HepG2 (cell line): ENCODE measurements around the gene POLRMT. TPM values are rescaled to one million over a fixed set of nuclear protein-coding genes. Genes with fewer than 3 reads are reported as not detected.

Experiments used
- CENPT ChIP-seq: sonication (generic); formaldehyde crosslinking; IDR thresholded peaks from 2 replicates; pipeline ENCODE4 v1.8.0; 2022; ENCODE audit warnings: low read depth, mild to moderate bottlenecking, moderate library complexity, missing genetic modification reagents
- EED ChIP-seq: sonication (generic); formaldehyde crosslinking; IDR thresholded peaks from 2 replicates; pipeline ENCODE4 v1.5.0; 2020; ENCODE audit warnings: mild to moderate bottlenecking, missing genetic modification reagents
- HOXA7 ChIP-seq: sonication (generic); formaldehyde crosslinking; IDR thresholded peaks from 2 replicates; pipeline ENCODE4 v1.8.1; 2022; ENCODE audit warnings: mild to moderate bottlenecking, missing genetic modification reagents, moderate library complexity
- KAT8 ChIP-seq: IDR thresholded peaks from 2 replicates; pipeline ENCODE4 v1.6.1; 2016; ENCODE audit warnings: missing genetic modification reagents, missing compliant biosample characterization
- KLF16 ChIP-seq, 2 experiments: sonication (generic) in 1 of 2; formaldehyde crosslinking in 1 of 2; IDR thresholded peaks; 2 replicates each; pipeline versions ENCODE4 v1.6.1 to v1.8.0; 2016 to 2023; ENCODE audit warnings: missing genetic modification reagents in 2 of 2, missing compliant biosample characterization in 1 of 2
- MYC ChIP-seq: sonication (generic); formaldehyde crosslinking; IDR thresholded peaks from 2 replicates; pipeline ENCODE4 v1.9.0; 2021; ENCODE audit warnings: missing genetic modification reagents, borderline replicate concordance
- NPAS2 ChIP-seq: sonication (generic); formaldehyde crosslinking; IDR thresholded peaks from 2 replicates; pipeline ENCODE4 v1.8.0; 2022; ENCODE audit warnings: mild to moderate bottlenecking, missing genetic modification reagents, borderline replicate concordance
- PRPF4 ChIP-seq: fragments of 200-400 bp; formaldehyde crosslinking; IDR thresholded peaks from 2 replicates; pipeline ENCODE4 v1.6.1; 2016; ENCODE audit warnings: low read length, low read depth; ENCODE audit not compliant: poor library complexity, severe bottlenecking
- SP1 ChIP-seq, 2 experiments: fragments of 450-650 bp in 1 of 2; sonication (generic) in 1 of 2; formaldehyde crosslinking in 1 of 2; IDR thresholded peaks; 2 replicates each; pipeline versions ENCODE4 v1.4.0 to v1.6.1; 2016 to 2020; ENCODE audit warnings: missing genetic modification reagents in 1 of 2
- SP5 ChIP-seq: IDR thresholded peaks from 2 replicates; pipeline ENCODE4 v1.6.1; 2016; ENCODE audit warnings: low read depth, borderline replicate concordance
- TEAD3 ChIP-seq: optimal IDR thresholded peaks from 2 replicates; pipeline ENCODE3; 2016; ENCODE audit warnings: borderline replicate concordance
- ZNF160 ChIP-seq: sonication (generic); formaldehyde crosslinking; IDR thresholded peaks from 2 replicates; pipeline ENCODE4 v1.8.0; 2022; ENCODE audit warnings: mild to moderate bottlenecking, inconsistent platforms, missing genetic modification reagents
- ZNF839 ChIP-seq: sonication (generic); formaldehyde crosslinking; IDR thresholded peaks from 2 replicates; pipeline ENCODE4 v1.4.0; 2020; ENCODE audit warnings: missing genetic modification reagents, mild to moderate bottlenecking, borderline replicate concordance
- polyA plus RNA-seq, 8 experiments: library from polyadenylated mRNA; depleted of rRNA in 3 of 8; stranded (reverse) in 7 of 8; unstranded in 1 of 8; fragments of >200 nt; fragmentation: Illumina TruSeq in 4 of 8; extraction: Trizol in 4 of 8; gene quantifications; 2 replicates each; pipeline versions ENCODE4 v1.2.1 to v1.2.3, GENCODE V29; 2011 to 2016; ENCODE audit warnings: low read depth in 4 of 8, missing spikeins in 1 of 8, mixed read lengths in 1 of 8; ENCODE audit not compliant: insufficient read depth in 1 of 8
- total RNA-seq, 5 experiments: library from RNA; depleted of rRNA; stranded (reverse); fragments of >200 nt; fragmentation: Illumina TruSeq; extraction: Trizol; gene quantifications; 2 replicates each; pipeline ENCODE4 v1.2.3, GENCODE V29; 2016; ENCODE audit warnings: low read depth in 1 of 5
- TF ChIP-seq, protein P1 (sequence below): sonication (generic); formaldehyde crosslinking; IDR thresholded peaks from 2 replicates; pipeline ENCODE4 v1.9.0; 2021; ENCODE audit warnings: mild to moderate bottlenecking, missing genetic modification reagents
- TF ChIP-seq, protein P2 (sequence below): sonication (generic); formaldehyde crosslinking; IDR thresholded peaks from 2 replicates; pipeline ENCODE4 v1.5.1; 2020; ENCODE audit warnings: mild to moderate bottlenecking, moderate library complexity, missing genetic modification reagents
- TF ChIP-seq, protein P3 (sequence below): sonication (generic); formaldehyde crosslinking; IDR thresholded peaks from 2 replicates; pipeline ENCODE4 v1.4.0; 2020; ENCODE audit warnings: missing genetic modification reagents, mild to moderate bottlenecking, borderline replicate concordance
- TF ChIP-seq, protein P4 (sequence below): sonication (generic); formaldehyde crosslinking; IDR thresholded peaks from 2 replicates; pipeline ENCODE4 v1.8.0; 2022; ENCODE audit warnings: missing genetic modification reagents, mild to moderate bottlenecking, inconsistent platforms, borderline replicate concordance

Gene POLRMT
- total and polyA plus RNA-seq, 2 of the 13 experiments (the other 11 are each of a cell fraction or from before 2014, with no cell fraction given): 78.0 to 101 TPM

DNA sequence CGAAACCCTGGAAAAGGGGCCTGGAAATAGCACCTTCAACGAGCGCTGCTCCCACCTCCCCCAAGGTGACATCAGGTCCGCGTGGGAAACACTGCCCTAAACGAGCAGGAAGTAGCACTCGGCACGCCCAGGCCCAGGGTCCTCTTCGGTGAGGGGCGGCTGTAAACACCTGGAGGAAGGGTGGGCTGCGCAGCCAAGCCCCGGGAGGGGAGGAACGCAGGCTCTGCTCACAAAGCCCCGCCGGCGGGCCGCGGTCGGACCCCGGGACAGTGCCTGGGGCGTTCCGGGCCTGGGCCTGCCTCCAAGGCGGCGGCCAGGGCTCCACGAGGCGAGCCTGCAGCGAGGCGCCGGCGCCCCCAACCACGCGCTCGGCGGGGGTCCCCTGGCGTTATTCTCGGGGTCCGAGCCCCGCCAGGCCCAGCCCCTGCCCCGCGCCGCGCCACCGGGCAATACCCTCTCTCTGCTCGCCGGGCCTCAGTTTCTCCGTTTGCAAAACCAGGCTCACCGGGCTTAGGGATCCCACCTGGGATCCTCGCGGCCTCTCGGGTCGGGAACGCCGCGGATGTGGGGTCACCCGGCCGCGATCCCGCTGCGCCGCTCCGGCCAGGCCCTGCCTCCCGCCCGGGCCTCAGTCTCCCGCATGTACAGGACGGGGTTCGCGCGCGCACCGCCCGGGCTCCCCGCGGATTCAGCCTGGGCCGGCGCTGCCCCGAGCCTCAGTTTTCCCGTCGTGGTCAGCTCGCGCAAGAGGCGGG is 29.0 kb upstream of the POLRMT start (continued):
- TF ChIP-seq NPAS2 (CRISPR knock-in tag) (0 out of 2 replicates have a peak, but pooled peaks have one; percentile 6), KLF16 (CRISPR knock-in tag; IDR thresholded peaks at IDR 0.05) (no peak), SP1 (IDR thresholded peaks at IDR 0.05) (no peak), SP1 (CRISPR knock-in tag; IDR thresholded peaks at IDR 0.05) (no peak), SP5 (CRISPR knock-in tag) (no peak), EED (CRISPR knock-in tag) (no peak), ZNF839 (CRISPR knock-in tag) (no peak), KAT8 (no peak), TEAD3 (CRISPR knock-in tag) (no peak), ZNF160 (CRISPR knock-in tag) (no peak), PRPF4 (no peak), MYC (CRISPR knock-in tag) (peak; percentile 48; the same call in 1 of the 2 replicates), CENPT (no peak), HOXA7 (CRISPR knock-in tag) (no peak)
- TF ChIP-seq, protein P1, sequence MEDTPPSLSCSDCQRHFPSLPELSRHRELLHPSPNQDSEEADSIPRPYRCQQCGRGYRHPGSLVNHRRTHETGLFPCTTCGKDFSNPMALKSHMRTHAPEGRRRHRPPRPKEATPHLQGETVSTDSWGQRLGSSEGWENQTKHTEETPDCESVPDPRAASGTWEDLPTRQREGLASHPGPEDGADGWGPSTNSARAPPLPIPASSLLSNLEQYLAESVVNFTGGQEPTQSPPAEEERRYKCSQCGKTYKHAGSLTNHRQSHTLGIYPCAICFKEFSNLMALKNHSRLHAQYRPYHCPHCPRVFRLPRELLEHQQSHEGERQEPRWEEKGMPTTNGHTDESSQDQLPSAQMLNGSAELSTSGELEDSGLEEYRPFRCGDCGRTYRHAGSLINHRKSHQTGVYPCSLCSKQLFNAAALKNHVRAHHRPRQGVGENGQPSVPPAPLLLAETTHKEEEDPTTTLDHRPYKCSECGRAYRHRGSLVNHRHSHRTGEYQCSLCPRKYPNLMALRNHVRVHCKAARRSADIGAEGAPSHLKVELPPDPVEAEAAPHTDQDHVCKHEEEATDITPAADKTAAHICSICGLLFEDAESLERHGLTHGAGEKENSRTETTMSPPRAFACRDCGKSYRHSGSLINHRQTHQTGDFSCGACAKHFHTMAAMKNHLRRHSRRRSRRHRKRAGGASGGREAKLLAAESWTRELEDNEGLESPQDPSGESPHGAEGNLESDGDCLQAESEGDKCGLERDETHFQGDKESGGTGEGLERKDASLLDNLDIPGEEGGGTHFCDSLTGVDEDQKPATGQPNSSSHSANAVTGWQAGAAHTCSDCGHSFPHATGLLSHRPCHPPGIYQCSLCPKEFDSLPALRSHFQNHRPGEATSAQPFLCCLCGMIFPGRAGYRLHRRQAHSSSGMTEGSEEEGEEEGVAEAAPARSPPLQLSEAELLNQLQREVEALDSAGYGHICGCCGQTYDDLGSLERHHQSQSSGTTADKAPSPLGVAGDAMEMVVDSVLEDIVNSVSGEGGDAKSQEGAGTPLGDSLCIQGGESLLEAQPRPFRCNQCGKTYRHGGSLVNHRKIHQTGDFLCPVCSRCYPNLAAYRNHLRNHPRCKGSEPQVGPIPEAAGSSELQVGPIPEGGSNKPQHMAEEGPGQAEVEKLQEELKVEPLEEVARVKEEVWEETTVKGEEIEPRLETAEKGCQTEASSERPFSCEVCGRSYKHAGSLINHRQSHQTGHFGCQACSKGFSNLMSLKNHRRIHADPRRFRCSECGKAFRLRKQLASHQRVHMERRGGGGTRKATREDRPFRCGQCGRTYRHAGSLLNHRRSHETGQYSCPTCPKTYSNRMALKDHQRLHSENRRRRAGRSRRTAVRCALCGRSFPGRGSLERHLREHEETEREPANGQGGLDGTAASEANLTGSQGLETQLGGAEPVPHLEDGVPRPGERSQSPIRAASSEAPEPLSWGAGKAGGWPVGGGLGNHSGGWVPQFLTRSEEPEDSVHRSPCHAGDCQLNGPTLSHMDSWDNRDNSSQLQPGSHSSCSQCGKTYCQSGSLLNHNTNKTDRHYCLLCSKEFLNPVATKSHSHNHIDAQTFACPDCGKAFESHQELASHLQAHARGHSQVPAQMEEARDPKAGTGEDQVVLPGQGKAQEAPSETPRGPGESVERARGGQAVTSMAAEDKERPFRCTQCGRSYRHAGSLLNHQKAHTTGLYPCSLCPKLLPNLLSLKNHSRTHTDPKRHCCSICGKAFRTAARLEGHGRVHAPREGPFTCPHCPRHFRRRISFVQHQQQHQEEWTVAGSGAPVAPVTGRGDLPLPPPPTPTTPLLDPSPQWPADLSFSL: no peak
- TF ChIP-seq, protein P2, sequence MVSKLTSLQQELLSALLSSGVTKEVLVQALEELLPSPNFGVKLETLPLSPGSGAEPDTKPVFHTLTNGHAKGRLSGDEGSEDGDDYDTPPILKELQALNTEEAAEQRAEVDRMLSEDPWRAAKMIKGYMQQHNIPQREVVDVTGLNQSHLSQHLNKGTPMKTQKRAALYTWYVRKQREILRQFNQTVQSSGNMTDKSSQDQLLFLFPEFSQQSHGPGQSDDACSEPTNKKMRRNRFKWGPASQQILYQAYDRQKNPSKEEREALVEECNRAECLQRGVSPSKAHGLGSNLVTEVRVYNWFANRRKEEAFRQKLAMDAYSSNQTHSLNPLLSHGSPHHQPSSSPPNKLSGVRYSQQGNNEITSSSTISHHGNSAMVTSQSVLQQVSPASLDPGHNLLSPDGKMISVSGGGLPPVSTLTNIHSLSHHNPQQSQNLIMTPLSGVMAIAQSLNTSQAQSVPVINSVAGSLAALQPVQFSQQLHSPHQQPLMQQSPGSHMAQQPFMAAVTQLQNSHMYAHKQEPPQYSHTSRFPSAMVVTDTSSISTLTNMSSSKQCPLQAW: no peak
- TF ChIP-seq, protein P3, sequence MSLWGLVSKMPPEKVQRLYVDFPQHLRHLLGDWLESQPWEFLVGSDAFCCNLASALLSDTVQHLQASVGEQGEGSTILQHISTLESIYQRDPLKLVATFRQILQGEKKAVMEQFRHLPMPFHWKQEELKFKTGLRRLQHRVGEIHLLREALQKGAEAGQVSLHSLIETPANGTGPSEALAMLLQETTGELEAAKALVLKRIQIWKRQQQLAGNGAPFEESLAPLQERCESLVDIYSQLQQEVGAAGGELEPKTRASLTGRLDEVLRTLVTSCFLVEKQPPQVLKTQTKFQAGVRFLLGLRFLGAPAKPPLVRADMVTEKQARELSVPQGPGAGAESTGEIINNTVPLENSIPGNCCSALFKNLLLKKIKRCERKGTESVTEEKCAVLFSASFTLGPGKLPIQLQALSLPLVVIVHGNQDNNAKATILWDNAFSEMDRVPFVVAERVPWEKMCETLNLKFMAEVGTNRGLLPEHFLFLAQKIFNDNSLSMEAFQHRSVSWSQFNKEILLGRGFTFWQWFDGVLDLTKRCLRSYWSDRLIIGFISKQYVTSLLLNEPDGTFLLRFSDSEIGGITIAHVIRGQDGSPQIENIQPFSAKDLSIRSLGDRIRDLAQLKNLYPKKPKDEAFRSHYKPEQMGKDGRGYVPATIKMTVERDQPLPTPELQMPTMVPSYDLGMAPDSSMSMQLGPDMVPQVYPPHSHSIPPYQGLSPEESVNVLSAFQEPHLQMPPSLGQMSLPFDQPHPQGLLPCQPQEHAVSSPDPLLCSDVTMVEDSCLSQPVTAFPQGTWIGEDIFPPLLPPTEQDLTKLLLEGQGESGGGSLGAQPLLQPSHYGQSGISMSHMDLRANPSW (CRISPR knock-in tag): no peak
- TF ChIP-seq, protein P4, sequence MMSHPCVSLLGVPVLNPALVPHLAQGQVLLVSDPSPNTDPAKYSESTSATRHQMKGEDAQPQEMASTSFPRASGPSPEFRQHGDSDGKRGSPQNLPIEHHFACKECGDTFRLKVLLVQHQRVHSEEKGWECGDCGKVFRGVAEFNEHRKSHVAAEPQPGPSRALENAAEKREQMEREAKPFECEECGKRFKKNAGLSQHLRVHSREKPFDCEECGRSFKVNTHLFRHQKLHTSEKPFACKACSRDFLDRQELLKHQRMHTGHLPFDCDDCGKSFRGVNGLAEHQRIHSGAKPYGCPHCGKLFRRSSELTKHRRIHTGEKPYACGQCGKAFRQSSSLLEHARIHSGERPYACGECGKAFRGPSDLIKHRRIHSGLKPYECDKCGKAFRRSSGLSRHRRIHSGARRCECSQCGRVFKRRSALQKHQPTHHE (CRISPR knock-in tag): no peak
